ENCODE measurements around the gene EIF4H.

GRCh38 chr7:74165867-74166593, 8.1 kb upstream of the EIF4H start:
- no peak for TF ChIP-seq TAF1 (IDR thresholded peaks at IDR 0.05; ENCODE audit: borderline replicate concordance, low read depth, low read length)
- TF ChIP-seq POLR2A (IDR thresholded peaks at IDR 0.05; ENCODE audit: low read depth, low read length) = no peak
- TF ChIP-seq POLR2AphosphoS5 (IDR thresholded peaks at IDR 0.05; ENCODE audit: low read depth, low read length) = no peak

Data from GM12892 (cell line).